HG03064 (cell line): ENCODE data around the gene C1RL.

Source experiments
- ATAC-seq: cut with Tn5 transposase; IDR thresholded peaks from one replicate; pipeline ENCODE4 v1.9.1; 2021; ENCODE audit warnings: low read depth; ENCODE audit not compliant: unreplicated experiment

C1RL gene, protein sequence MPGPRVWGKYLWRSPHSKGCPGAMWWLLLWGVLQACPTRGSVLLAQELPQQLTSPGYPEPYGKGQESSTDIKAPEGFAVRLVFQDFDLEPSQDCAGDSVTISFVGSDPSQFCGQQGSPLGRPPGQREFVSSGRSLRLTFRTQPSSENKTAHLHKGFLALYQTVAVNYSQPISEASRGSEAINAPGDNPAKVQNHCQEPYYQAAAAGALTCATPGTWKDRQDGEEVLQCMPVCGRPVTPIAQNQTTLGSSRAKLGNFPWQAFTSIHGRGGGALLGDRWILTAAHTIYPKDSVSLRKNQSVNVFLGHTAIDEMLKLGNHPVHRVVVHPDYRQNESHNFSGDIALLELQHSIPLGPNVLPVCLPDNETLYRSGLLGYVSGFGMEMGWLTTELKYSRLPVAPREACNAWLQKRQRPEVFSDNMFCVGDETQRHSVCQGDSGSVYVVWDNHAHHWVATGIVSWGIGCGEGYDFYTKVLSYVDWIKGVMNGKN

GRCh38 chr12:7108796-7109571 is at the start of gene C1RL:
Gene C1RL, minus strand, starts transcription at chr12:7109214. Its CDS starts 34 bp downstream, at chr12:7109180.
- ATAC-seq = no peak

- no peak for ATAC-seq
Measured at GRCh38 chr12:7157391-7157790, 48.4 kb upstream of the C1RL start.

DNA sequence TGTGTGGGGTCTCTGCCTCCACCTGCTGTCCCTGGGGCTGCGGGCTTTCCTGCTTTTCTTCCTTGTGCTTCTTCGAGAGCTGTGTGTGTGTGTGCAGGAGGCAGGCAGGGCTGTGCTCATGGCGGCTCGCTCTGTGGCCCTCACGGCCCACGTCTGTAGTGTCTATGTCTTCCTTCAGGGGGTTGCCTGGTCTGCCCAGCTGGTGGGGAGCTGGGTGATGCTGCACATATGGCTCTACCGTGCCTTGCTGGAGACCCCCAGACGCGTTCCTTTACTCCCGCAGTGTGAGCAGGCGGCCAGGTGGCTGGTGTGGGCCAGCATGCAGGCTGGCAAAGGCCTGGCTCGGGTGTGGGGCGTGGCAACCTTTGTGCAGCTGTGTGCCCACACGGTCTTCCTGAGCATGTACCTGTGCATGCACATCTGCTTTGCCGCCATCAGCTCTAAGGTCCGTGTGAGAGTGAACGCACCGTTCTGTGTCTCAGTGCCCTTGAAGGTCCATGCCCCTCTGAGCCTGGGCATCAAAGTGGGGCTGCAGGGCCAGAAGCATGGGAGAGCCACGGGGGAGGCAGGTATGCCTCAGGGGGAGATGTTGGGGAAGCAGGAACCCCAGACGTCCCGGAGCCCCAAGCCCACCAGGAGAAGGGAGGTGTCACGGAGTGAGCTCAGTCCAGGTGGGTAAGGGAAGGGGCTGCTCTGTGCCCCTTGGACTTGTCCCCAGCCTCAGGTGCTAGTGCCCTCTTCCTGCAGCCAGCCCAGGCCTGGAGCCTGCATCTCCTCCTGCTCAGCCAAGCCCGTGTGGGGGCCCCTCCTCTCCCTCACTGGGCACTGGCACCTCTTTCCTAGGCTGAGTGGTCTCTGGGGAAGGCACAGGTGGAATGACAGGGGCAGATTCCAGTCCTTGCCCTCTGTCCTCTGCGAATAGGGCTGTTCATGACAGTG is 47.5 kb upstream of the C1RL start:
- no peak for ATAC-seq

DNA sequence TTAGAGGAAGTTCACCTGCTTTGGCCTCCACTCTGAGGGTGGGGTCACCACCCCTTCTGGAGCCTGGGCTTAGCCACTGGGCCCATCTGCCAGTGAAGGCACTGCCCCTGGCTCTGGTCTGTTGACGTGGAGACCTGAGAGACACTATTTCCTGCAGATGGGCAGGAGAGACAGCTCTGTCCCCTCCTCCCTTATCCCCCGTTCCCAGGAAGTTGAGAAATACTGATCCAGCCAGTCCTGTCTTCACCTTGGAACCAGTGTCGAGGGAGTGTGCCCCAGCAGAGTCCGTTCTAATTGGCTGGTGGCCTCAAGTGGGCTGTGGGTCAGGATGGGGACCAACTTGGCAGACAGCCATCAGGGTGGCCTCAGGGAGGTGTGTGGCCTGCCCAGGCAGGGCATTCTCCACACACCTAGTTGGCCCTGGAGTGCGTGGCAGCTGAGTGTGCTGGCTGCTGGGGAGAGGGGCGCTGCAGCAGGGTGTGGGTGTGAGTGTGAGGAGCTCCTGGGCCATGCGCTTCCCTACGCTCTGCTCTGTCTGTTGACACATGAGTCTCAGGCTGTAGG is 46.5 kb upstream of the C1RL start:
- no peak for ATAC-seq

DNA sequence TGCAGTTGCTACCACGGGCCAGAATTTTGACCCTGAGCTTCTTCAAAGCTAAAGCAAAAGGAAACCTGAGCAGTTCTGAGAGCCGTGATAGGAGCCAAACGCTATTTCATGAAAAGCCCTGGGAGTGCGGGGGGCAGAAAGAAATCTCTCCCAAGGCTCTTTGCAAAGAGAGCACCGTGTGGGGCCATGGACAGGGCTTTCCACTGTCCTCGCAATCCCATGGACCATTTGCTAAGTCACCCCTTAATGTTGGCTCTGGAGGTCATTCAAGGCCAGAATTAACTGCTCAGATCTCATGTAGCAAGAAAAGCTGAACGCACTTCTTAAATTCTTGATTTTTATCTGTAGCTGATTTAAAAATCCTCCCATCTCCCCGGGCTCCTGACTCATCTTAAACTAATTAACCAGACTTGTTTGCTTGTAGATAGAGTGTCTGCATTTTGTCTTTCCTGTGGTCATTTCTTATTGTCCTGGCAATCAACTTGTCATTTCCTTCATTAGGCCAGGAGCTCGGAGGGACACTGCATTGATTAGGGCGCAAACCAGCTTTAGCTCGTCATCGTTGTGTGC is 46.0 kb upstream of the C1RL start:
- no peak for ATAC-seq

- ATAC-seq = no peak
Measured at GRCh38 chr12:7154042-7154441, 45.0 kb upstream of the C1RL start.

DNA sequence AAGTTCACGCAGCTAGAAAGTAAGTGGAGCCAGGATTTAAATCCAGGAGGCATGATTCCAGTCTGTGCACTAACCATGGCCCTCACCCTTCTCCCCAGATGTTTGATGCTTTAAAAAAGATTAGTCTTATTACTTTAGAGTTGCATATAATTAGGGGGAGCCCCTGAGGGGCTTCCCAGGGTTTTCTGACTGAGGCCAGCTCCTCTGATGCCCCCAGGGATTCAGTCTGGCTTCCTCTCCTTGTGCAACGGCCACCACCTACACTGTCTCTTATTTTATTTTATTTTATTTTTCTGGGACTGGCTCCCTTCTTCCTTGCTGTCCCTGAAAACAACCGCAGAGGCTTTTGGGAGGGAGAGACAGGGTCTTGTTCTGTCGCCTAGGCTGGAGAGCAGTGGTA is 43.8 kb upstream of the C1RL start:
- no peak for ATAC-seq

DNA sequence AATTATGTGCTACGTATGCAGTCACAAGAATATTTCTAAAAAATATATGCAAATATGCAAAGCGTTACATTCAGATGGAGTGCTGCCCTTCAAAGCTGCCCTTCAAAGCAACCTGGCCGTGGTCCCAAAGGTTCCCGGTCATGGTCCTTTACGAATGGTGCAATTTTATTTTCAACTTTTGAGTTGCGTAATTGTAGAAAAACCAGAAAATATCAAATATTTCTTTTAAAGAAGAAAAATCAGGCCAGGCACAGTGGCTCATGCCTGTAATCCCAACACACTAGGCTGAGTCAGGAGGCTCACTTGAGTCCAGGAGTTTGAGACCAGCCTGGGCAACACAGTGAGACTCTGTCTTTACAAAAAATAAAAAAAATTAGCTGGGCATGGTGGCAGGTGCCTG is 42.5 kb upstream of the C1RL start:
- ATAC-seq = no peak

DNA sequence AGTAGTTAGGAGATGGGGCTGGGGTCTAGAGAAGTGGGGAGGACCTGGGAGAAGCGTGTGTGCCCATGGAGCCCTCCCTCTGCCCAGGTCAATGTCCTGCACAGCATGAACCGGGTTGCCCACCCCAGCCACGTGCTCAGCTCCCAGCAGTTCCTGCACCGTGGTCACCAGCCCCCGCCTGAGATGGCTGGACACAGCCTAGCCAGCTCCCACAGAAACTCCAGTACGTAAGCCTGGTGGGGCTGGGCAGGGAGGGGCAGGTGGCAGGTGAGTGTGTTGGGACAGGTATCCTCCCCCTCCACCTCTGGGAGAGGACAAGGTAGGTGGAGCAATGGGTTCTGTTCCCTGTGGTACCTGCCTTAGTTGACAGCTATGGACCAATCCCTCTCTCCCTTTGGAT is 41.8 kb upstream of the C1RL start:
- no peak for ATAC-seq

DNA sequence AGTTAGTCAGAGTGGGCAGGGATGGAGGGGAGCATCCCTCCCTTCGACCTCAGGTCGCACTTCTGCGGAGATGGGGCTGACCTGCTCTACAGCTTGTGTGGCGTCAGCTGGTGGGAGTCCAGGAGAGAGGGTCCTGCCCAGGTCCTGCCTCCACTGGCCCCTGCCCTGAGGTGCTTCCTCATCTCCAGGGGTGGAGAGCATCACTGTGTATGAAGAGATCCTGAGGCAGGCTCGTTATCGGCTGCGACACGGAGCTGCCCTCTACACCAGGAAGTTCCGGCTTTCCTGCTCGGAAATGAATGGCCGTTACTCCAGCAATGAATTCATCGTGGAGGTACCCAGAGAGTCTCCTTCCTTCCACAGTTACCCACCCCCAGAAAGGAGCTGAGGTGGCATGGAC is 41.3 kb upstream of the C1RL start:
- no peak for ATAC-seq

DNA sequence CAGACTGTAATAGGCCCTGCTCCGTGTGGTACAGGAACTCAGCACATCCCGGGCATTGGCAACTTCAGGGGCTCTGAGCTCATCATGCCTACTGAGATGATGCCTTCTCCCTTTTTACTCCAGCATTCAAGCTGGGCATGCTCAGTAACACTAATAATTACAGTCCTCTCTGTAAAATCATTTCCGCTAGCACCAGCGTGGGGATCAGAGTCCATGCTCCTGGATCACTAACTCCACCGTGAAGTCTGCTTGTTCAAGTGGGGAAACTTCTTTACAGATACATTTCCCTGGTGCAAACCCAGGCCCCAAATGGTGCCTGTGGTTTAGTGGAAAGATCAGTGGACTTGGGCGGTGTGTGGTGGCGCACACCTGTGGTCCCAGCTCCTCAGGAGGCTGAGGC is 37.9 kb upstream of the C1RL start:
- no peak for ATAC-seq

- no peak for ATAC-seq
Measured at GRCh38 chr12:7146228-7146627, 37.2 kb upstream of the C1RL start.

DNA sequence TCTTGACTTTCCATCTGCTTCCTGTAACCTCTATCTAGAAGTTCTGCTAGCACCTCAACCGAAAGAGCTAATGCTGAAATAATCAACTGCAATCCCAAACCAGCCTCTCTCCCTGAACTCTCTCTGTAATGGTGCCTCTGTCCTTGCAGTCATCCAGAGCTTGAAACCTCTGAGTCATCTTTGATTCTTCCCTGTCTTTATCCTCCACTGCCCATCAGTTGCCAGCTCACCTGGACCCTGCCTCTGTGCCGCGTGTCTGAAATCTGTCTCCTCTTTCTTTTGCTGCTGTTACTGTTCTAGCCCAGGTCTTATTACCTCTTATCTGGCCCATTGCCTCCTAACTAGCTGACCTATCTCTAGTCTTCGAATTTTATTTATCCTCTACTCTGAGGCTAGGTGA is 36.7 kb upstream of the C1RL start:
- no peak for ATAC-seq

DNA sequence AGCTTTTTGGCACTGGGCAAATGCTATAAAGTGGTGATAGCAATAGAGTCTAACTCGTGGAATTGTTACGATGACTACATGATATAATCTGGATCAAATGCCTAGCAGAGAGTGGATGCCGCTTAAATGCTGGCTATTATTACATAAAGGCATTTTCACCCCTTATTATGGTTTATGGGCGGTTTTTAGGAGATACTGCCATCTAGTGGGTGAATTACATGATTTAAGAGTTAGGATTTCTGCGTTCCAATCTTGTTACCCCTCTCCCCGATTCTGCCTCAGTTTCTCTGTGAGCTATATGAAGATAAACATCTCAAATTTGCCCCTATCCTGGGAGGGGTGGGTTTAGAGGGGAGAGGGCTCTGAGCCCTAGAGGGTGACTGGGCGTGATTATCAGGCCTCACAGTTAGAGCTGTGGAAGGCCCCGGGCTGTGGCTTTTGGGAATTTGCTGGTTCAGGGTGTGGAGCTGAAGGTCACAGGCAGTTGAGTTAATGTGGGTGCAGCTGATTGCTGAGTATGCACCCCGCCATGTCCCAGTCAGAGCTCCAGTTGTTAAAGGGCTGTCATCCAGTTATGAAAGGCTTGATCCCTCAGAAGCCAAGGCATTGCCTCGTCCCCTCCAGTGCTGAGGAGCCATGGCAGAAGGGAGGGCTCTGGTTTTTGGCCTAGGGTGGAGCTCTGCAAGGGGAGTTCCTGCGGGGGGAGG is 35.6 kb upstream of the C1RL start:
- no peak for ATAC-seq

DNA sequence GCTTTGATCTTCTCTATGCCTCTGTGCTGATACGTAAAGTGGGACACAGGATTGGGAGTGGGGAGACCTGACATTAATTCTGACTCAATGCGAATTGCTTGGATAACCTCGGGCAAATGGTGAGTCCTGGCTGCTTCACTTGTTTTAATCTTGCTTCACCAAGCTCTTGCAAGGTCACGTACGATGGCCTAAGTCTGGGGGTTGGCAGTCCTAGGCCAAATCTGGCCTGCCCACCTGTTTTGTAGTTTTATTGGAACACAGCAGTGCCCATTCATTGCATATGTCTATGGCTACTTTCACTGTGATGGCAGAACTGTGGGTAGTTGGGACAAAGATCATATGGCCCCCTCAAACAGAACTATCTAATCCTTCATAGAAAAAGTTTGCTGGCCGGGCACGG is 34.5 kb upstream of the C1RL start:
- no peak for ATAC-seq

DNA sequence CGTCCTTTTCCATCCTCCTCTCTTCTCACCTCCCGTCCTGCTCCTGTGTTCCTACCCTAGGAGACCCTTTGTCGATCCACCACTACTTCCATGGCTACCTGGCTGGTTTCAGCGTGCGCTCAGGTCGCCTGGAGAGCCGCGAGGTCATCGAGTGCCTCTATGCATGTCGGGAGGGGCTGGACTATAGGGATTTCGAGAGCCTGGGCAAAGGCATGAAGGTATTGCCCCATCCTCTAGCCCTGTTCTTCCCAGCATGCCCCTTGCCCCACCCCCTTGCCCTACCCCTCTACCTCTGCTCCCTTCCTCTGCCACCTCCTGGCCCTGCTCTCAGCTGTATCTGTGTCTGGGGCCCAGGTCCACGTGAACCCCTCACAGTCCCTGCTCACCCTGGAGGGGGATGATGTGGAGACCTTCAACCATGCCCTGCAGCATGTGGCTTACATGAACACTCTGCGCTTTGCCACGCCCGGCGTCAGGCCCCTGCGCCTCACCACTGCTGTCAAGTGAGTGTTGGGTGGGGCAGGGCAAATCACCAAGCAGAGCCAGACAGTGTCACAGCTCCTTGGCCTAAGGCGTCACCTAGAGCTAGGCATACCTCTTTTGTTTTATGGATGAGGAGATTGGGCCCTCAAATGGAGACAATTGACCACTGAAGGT is 33.9 kb upstream of the C1RL start:
- no peak for ATAC-seq

DNA sequence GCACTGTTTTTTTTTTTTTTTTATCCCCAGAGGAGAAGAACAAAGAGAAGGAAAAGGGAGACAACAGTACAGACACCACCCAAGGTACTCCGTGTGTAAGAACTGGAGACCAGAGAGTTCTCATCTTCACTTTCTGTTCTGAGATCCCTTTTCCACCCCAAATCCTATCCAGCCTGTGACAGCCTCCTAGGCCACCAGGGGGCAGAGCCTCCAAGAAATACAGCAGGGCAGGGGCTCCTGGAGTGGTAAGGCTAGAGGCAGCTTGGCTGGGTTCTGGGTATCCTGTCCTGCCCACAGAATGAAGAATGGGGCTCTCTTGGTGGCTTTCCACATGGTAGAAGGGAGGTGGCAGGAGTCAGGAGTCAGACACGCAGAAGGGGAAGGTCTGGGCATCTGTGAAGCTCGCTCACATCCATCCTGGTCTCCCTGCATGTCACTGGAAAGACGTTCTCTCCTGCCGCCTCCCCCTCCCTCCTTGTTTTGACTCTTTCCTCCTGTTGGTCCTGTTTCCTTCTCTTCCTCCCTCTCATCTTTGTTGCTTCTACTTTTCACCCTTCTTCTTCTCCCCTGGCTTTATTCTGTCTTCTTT is 33.1 kb upstream of the C1RL start:
- no peak for ATAC-seq

DNA sequence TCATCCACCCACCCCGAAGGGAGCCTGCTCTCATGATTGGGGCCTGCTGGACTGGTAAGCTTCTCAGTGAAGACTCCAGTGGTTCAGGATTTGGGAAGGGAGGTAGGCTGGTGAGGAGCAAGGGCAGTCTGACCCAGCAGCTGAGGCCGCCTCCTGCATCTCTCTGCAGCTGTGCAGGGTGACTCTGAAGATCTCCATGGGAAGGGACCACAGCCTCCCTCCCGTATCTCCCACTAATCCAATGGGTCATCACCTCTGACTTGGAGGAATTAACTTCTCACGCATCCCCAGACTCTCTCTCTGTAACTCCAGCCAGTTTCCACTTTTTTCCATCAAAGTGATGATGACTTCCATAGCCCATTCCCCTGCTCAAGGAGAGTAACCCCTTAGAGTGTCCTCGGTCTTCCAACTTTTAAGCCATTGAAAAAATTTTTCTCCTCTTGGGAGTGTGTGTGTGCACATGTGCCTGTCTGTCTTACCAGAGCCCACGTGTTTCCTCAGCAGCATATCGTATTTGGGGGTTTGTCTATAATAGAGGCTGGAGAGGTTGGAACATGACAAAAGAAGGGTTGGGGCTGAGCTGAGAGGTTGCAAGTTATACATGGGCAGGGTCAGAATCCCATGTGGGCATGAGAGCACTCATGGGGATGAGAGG is 32.5 kb upstream of the C1RL start:
- ATAC-seq = no peak
